GM19467 (cell line): ENCODE results near the gene KLHDC10.
"Not testable (repeated sequence)": the region's sequence is repeated elsewhere in the genome, so short reads cannot be mapped to it uniquely, and the experiment has no call there.

ENCODE experiments used
- ATAC-seq: cut with Tn5 transposase; IDR thresholded peaks from one replicate; pipeline ENCODE4 v1.9.1; 2021; ENCODE audit warnings: mild to moderate bottlenecking, moderate library complexity; ENCODE audit not compliant: unreplicated experiment

Gene KLHDC10

DNA sequence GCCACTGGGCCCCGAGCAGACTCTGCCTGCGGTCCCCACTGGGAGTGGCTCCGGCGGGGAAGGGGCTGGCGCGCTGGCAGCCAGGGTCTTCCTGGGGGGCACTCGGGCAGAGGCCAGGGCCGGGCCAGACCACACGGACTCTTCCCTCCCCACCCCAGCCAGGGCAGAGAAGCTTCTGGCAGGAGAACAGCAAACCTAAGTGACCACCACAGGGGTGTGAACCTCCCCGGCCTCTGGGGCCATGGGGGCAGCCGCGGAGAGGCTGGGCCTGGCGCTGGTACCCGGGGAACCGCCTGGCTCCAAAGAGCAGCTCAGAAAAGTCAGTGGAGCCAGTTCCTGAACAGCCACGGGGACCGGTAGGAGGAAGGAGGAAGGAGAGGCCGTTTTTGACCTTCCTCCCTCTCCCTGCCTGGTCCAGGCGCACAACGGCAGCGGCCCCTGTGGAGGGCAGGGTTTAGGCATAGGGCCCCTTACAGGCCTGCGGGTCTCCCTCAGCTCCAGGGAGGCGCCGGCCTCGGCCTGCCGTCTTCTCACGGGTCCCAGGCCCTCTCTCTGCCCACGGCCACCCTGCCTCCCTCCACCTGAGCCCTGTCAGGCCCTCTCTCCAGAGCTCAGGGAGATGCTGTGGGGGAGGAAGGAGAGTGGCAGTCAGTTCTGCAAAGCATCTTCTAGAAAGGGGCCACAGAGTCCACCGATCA lies 83.0 kb downstream of the KLHDC10 start:
- ATAC-seq, result no peak

DNA sequence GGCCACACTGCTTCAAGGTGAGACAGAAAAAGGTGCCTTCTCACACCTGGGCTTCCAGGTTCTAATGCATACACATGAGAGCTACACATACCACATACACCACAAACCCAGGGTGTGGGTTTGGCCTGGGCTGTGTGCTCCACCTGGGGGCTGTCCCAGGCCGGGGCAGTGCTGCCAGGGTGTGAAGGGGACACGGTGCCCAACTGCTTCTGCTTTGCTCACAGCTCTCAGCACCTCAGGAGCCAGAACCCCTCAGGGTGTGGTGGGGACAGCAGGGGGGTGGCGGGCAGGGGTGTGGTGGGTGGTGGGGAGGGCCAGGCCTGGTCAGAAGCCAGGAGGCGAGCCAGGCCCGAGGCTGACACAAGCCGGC lies 83.8 kb downstream of the KLHDC10 start:
- no peak for ATAC-seq

DNA sequence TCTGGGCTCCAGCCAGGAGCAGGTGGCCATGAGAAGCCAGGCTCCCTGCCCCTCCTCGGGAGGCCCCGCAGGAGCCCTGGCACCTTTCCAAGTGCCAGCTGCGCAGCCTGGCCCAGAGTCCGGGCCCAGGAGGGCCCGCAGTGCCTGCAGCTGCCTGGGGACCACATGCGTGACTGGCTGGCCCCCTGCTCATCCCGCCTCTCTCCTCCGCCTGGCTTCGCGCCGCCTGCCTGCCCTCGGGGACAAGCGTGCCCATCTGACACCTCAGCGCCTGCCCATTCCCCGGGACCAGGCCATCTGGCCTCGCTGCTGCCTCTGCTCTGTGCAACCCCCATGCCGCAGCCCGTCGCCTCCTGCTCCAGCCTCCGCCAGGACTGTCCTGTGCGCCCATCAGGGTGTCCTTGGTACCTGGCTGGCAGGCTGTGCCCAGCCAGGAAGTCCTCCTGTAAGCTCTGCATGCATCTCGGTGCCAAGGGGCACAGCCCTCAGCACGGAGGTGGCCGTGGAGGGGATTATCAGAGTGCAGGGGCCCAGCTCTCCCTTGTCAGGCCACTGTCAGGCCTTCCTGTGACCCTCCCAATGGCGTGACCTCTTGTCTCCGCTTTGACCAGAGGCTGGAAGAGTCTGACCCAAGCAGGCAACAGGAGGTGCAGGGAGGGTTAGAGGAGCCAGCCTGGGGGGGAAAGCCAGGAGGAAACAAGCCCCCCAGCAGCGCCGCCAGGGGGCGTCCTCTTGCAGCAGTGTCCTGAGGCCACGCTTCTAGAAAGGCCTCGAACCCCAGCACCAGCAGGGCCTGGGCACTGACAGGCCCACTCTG lies 84.4 kb downstream of the KLHDC10 start:
- no peak for ATAC-seq

DNA sequence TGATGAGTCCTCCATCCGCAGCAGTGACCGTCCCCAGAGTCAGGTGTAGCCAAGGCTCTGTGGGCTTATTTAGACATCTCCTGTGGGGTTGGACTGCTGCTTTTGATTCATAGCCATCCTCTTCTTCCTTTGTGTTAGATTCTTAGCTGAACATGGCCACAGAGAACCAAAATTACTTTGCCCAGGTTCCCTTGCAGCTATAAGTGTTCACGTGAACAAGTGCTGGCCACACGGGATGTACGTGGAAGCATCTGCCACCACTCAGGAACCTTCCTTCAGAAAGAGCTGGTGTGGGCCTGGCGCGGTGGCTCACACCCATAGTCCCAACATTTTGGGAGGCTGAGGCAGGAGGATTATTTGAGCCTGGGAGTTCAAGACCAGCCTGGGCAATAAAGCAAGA lies 85.8 kb downstream of the KLHDC10 start:
- ATAC-seq, result no peak

DNA sequence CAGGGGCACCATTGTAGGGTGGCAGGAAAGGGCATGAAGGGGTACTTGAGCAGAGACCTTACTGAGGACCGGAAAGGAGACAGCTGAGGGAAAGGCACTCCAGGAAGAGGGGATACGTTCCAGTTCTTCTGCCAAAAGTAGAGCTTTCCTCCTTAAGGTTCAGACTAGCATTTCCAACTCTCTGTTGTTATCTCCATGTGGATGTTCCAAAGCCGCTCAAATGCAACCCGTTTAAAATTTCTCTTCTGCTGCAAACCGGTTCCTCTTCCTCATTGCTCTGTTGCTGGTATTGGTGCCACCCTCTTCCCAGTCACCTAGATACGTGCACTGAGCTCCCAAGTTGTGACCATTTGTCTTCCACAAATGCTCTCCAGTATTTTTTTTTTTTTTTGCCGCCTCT lies 87.4 kb downstream of the KLHDC10 start:
- ATAC-seq, result no peak

DNA sequence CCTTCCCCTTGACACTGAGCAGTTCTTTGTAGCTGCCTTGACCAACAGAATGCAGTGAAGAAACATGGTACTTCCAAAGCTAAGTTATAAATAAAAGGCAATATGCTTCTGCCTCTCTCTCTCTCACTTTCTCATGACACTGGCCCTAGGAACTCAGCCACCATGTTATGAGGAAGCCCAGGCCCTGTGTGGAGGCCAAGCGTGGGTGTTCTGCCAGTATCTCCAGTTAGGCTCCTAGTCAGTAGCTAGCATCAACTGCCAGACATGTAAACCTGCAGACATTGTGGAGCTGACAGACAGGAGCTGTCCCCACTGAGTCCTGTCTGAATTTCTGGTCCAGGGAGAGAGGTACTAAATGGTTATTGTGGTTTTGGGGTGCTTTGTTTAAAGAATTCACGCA lies 89.7 kb downstream of the KLHDC10 start:
- no peak for ATAC-seq

DNA sequence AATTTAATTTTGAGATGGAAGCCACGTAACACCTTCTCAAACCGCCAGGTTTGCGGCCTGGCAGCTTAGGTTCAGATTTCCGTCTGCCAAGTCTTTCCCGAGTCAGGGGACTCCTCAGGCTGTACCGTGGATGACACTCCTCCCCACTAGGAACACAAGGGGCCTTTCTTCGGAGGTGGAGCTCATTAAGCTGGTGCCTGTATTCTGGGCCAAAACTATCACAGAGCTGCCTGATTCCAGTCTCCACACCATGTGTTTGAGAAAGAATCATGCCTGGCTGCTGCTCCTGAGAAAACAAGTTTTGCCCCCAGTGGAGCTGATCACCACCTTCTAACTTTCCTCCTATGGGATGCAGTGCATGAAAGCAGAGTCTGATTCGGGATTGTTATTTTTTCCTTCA lies 90.1 kb downstream of the KLHDC10 start:
- ATAC-seq, result no peak

DNA sequence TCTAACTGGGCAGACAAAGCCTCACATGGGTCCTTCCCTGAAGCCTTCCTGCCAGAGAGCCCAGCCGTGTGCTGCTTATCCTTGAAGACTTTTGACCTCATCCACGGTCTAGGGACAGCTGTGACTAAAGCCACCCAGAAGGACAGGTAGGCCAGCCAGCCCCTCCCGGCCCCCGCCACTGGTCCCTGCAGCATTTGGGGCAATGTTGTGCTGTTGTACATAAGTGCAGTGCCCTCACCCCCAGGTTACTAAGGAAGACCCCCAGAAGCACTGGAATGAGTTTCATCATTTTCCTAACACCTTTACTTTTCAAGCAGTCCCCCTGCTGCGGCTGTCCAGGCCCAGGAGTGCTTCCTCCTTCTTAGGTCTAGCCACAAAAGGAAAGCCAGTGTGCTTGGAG lies 91.9 kb downstream of the KLHDC10 start:
- ATAC-seq, result no peak

DNA sequence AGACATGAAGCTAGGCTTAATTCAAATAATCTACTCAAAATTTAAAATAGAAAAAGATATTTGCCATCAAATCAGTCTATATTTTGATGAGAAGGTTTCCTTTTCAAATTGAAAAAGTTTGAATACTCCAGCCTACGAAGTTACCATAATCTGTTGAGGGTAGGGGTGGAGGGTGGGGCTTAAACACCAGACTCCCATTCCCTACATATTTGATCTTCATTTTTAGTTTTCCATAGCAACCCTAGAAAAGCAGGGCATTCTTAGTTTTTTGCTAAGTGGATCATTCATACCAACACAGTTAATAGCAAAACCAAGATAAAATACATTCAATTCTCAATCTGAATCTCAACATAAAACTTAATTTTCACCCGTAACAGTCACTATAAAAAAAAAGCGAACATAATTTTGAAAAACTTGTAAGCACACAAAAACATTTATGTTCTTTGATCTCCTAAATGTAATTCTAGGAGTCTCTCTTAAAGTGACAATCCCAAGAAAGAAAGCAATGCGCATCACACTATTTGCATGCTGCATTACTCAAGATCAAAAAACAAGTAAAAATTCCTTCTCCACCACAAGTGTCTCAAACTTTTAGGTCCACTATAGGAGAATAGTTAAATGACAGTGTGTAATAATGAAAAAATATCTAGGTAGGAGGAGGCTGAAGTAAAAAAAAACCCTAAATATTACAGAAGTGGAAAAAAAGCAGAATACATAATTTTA lies 104.1 kb downstream of the KLHDC10 start:
- ATAC-seq, result no peak

DNA sequence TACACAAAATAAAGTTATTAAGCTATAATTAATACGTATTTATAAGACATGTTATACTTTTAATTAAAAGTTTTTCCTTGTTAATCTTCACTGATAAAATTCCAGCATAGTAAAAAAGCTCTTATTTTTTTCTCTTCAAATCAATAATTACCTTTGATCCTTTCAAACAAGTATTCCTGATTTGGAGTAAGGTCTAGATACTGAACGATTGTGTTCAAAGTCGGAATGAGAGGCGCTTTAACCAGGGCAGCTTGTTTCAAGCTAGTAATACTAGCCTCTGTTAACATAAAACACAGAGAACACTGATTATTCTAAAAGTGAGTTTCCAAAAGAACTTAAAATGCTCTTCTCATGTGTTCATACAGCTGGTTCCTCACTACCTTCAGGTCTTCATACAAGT lies 107.9 kb downstream of the KLHDC10 start:
- no peak for ATAC-seq

DNA sequence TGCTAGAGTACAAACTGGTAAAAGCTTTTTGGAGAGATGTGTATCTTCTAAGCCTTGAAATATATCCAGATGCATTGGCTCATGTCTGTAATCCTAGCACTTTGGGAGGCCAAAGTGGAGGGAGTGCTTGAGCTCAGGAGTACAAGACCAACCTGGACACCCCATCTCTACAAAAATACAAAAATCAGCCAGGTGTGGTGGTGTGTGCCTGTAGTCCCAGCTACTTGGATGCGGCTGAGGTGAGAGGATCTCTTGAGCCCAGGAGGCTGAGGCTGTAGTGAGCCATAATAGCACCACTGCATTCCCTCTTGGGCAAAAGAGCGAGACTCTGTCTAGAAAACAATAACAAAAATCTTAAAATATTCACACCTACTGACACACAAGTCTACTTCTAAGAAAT lies 109.3 kb downstream of the KLHDC10 start:
- ATAC-seq, result no peak

DNA sequence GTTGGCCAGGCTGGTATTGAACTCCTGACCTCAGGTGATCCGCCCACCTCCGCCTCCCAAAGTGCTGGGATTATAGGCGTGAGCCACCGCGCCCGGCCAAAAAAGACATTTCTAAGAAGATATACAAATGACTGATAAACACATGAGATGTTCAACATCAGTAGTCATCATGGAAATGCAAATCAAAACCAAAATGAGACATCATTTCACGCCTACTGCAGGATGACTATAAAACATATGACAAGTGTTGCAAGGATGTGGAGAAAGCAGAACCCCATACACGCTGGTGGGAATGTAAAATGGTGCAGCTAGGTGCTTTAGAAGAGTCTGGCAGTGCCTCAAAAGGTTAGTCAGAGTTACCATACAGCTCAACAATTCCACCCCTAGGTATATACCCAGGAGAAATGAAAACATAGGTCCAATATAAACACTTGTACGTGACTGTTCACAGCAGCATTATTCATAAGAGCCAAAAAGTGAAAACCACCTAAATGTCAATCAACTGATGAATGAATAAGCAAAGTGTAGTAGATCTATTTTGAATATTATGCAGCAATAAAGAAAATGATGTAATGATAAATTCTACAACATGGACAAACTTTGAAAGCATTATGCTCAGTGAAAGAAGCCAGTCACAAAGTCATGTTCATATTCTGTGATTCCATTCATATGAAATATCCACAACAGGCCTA lies 110.4 kb downstream of the KLHDC10 start:
- ATAC-seq, result no peak

DNA sequence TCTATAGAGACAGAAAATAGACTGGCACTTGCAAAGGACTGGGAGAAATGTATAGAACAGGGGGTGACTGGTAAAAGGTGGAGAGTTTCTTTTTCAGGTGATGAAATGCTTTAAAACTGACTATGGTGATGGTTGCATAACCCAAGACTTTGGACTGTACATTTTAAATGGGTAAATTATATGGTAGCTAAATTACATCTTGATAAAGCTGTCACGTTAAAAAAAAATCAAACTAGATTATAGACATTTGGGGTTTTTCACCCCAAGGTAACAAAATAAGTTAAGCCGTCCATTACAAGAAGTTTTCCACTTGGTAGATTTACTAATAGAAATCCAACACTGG lies 110.9 kb downstream of the KLHDC10 start:
- ATAC-seq, result no peak

DNA sequence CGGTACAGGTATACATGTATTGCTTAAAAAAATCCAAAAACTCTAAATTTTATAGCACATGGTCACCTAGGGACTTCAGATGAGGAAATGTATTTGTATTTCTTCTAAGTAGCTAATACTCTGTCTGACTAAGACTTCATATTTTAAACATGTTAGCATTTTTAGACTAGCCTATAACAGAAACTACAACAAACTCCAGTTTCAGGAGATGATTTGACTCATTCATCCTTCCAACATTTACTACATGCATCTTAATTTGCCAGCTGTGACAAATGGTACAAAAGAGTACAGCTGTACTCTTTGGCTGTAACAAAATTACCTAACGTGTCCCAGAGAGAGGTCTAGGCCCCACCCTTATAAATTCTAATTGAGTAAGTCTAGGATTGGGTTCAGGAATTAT lies 112.7 kb downstream of the KLHDC10 start:
- ATAC-seq, result no peak

DNA sequence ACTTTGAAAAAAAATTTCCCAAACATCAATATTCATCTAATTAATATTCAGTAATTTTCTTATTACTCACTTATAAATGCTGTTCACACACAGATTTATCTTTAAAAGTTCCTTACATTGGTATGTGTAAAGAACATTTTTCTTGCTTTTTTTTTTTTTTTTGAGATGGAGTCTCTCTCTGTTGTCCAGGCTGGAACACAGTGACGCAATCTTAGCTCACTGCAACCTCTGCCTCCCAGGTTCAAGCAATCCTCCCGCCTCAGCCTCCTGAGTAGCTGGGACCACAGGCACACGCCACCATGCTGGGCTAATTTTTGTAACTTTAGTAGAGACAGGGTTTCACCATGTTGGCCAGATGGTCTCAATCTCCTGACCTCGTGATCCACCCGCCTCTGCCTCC lies 114.0 kb downstream of the KLHDC10 start:
- not testable (repeated sequence) for ATAC-seq
